Measurements from ENCODE around the gene FAM89B.

GRCh38 chr11:65609229-65609628 is 36.9 kb downstream of the FAM89B start:
- TF ChIP-seq CTCF (IDR thresholded peaks at IDR 0.05): no peak
- no peak for TF ChIP-seq EP300 (IDR thresholded peaks at IDR 0.05)
- no peak for TF ChIP-seq POLR2AphosphoS5 (IDR thresholded peaks at IDR 0.05)
- no peak for TF ChIP-seq POLR2A (IDR thresholded peaks at IDR 0.05)
